Esophagus squamous epithelium (tissue), 5 donors: ENCODE measurements around the gene SMIM35. TPM values are rescaled to one million over a fixed set of nuclear protein-coding genes. Genes with fewer than 3 reads are reported as not detected.

Experiments used
- DNase-seq: peaks from one replicate; lab custom pipeline; 2025; lab: John Stamatoyannopoulos, UW
- H3K27ac ChIP-seq, 4 donors: fragments of 200-600 bp; sonication (generic); one replicate each; pipeline ENCODE4 v1.5.1; 2016 to 2019; ENCODE audit warnings: mild to moderate bottlenecking in 1 of 4
- H3K27me3 ChIP-seq, 4 donors: fragments of 200-600 bp; sonication (generic); 1 replicate in 3 of 4; 2 replicates in 1 of 4; pipeline versions ENCODE4 v1.5.1 to v1.6.0; 2017 to 2021; ENCODE audit warnings: antibody characterized with exemption in 1 of 4
- H3K36me3 ChIP-seq, 3 donors: fragments of 200-600 bp; sonication (generic); one replicate each; pipeline ENCODE4 v1.5.1; 2016 to 2019
- H3K4me1 ChIP-seq, 3 donors: fragments of 200-600 bp; sonication (generic); one replicate each; pipeline ENCODE4 v1.5.1; 2017 to 2019
- H3K4me3 ChIP-seq, 4 donors: fragments of 200-600 bp; sonication (generic); 1 replicate in 3 of 4; 2 replicates in 1 of 4; pipeline ENCODE4 v1.5.1; 2016 to 2019; ENCODE audit warnings: mild to moderate bottlenecking in 2 of 4, moderate library complexity in 1 of 4
- H3K9me3 ChIP-seq, 3 donors: fragments of 200-600 bp; sonication (generic); one replicate each; pipeline ENCODE4 v1.5.1; 2016 to 2019
- POLR2A ChIP-seq, 4 donors: fragments of 450-650 bp; IDR thresholded peaks; one replicate each; pipeline ENCODE4 v1.6.1; 2017; ENCODE audit warnings: antibody characterized with exemption in 4 of 4, mild to moderate bottlenecking in 4 of 4, moderate library complexity in 3 of 4
- WGBS, 2 donors: methylation state at CpG; one replicate each; pipeline ENCODE4 v1.1.5; 2018; 5-methylcytosine and 5-hydroxymethylcytosine counted together
- intact Hi-C: fragments of 100-400 bp; cut with DNase I; formaldehyde crosslinking; loops from one replicate; pipeline ENCODE4 v1.15.0; 2022
- total RNA-seq, 4 donors: library from RNA; depleted of rRNA; stranded (reverse); fragments of >200 nt; gene quantifications; one replicate each; pipeline ENCODE4 v1.1.0, GENCODE V29; 2016
- TF ChIP-seq, protein P1 (sequence below), 6 experiments: fragments of 450-650 bp in 4 of 6; fragments of 200-600 bp in 2 of 6; sonication (generic) in 2 of 6; IDR thresholded peaks; one replicate each; pipeline ENCODE4 v1.5.1; 2016 to 2019; ENCODE audit warnings: antibody characterized with exemption in 6 of 6, mild to moderate bottlenecking in 4 of 6, moderate library complexity in 4 of 6
- donor health status: DM: yes; HTN: yes; CAD: no.

Gene SMIM35
- total RNA-seq, 4 donors from 2014 or later: not detected

DNA sequence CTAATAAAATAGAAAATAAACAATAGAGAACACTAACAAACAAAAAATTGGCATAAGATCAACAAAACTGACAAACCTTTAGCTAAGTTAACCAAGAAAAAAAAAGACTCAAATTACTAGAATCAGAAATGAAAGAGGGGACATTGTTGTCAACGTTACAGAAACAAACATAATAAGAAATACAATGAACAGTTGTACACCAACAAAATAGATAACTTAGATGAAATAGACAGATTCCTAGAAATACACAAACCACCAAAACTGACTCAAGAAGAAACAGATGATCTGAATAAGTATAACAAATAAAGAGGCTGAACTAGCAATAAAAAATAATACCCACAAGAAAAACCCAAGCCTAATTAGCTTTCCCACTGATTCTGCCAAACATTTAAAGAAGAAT lies 44.6 kb downstream of the SMIM35 start:
- H3K9me3 ChIP-seq: no peaks in the 10 kb centered on the region
- WGBS, 2 donors: 80% methylated on average over 1 of the region's 1 CpG

GRCh38 chr11:118033443-118033842 lies 53.3 kb downstream of the SMIM35 start:
- TF ChIP-seq POLR2A (IDR thresholded peaks at IDR 0.05): no peak
- TF ChIP-seq, protein P1, sequence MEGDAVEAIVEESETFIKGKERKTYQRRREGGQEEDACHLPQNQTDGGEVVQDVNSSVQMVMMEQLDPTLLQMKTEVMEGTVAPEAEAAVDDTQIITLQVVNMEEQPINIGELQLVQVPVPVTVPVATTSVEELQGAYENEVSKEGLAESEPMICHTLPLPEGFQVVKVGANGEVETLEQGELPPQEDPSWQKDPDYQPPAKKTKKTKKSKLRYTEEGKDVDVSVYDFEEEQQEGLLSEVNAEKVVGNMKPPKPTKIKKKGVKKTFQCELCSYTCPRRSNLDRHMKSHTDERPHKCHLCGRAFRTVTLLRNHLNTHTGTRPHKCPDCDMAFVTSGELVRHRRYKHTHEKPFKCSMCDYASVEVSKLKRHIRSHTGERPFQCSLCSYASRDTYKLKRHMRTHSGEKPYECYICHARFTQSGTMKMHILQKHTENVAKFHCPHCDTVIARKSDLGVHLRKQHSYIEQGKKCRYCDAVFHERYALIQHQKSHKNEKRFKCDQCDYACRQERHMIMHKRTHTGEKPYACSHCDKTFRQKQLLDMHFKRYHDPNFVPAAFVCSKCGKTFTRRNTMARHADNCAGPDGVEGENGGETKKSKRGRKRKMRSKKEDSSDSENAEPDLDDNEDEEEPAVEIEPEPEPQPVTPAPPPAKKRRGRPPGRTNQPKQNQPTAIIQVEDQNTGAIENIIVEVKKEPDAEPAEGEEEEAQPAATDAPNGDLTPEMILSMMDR (IDR thresholded peaks at IDR 0.05): no peak
- Histone ChIP-seq H3K27me3 (peaks cover 0 to 29% (median 0%) of the 10 kb centered on the region in 4 donors), H3K4me3 (no peak overlapping the region), H3K36me3 (no peaks in the 10 kb centered on the region), H3K9me3 (no peaks in the 10 kb centered on the region), H3K4me1 (no peaks in the 10 kb centered on the region), H3K27ac (no peak overlapping the region)
- no peak for DNase-seq
- 61 to 76% methylated on average over 4 of the region's 4 CpGs for WGBS, 2 donors
- intact Hi-C loops: no loop called here

More for the DNA sequence above, 44.6 kb downstream of the SMIM35 start:
- H3K27ac ChIP-seq: no peak overlapping the region
- TF ChIP-seq, protein P1 (IDR thresholded peaks at IDR 0.05): no peak
- no peak for TF ChIP-seq POLR2A (IDR thresholded peaks at IDR 0.05)
- H3K4me1 ChIP-seq: peaks cover 0 to 19% (median 12%) of the 10 kb centered on the region in 3 donors
- H3K4me3 ChIP-seq: no peak overlapping the region
- no peaks in the 10 kb centered on the region for H3K36me3 ChIP-seq
- no peak for DNase-seq
- peaks cover 0 to 64% (median 0%) of the 10 kb centered on the region in 4 donors for H3K27me3 ChIP-seq
- intact Hi-C loops: no loop called here

GRCh38 chr11:118028626-118029025 lies 58.1 kb downstream of the SMIM35 start:
- Histone ChIP-seq H3K4me3 (no peak overlapping the region), H3K27me3 (peaks cover 0 to 24% (median 0%) of the 10 kb centered on the region in 4 donors), H3K9me3 (no peaks in the 10 kb centered on the region), H3K4me1 (no peaks in the 10 kb centered on the region), H3K36me3 (no peaks in the 10 kb centered on the region), H3K27ac (no peak overlapping the region)
- 63 to 69% methylated on average over 3 of the region's 3 CpGs for WGBS, 2 donors
- DNase-seq: no peak
- TF ChIP-seq, protein P1 (IDR thresholded peaks at IDR 0.05): no peak
- no peak for TF ChIP-seq POLR2A (IDR thresholded peaks at IDR 0.05)
- intact Hi-C loops: no loop called here

DNA sequence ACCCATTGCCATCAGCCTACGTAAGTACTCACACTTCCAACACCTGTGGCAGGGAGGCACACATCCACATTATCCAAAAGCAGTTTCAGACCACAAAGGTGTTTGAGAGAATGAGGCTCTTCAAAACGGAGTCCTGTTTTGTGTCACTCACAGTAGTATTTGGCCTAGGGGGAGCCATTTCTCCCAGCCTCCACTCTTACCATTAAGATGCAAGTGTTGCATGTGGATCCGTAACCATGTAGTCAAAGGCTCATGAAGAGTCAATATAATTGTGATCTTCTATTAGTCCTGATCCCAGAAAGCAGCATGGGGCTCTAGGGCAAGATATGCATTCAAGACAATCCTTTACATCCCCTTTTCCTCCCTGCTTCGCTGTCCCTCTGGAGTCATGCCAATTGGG lies 59.1 kb downstream of the SMIM35 start:
- TF ChIP-seq, protein P1 (IDR thresholded peaks at IDR 0.05): no peak
- no peak for TF ChIP-seq POLR2A (IDR thresholded peaks at IDR 0.05)
- Histone ChIP-seq H3K9me3 (no peaks in the 10 kb centered on the region), H3K27ac (no peak overlapping the region), H3K27me3 (peaks cover 0 to 24% (median 0%) of the 10 kb centered on the region in 4 donors), H3K4me3 (no peak overlapping the region), H3K36me3 (no peaks in the 10 kb centered on the region), H3K4me1 (no peaks in the 10 kb centered on the region)
- DNase-seq: no peak
- 84 to 100% methylated on average over 3 to 4 of the region's 4 CpGs for WGBS, 2 donors
- intact Hi-C loops: no loop called here

- no peaks in the 10 kb centered on the region for H3K36me3 ChIP-seq
- intact Hi-C loops: no loop called here
- TF ChIP-seq POLR2A (IDR thresholded peaks at IDR 0.05): no peak
- TF ChIP-seq, protein P1 (IDR thresholded peaks at IDR 0.05): no peak
- H3K9me3 ChIP-seq: peaks cover 0 to 3% (median 0%) of the 10 kb centered on the region in 3 donors
- no peak overlapping the region for H3K27ac ChIP-seq
- peaks cover 0 to 14% (median 0%) of the 10 kb centered on the region in 4 donors for H3K27me3 ChIP-seq
- WGBS, 2 donors: 67 to 92% methylated on average over 1 of the region's 1 CpG
- DNase-seq: no peak
- no peak overlapping the region for H3K4me3 ChIP-seq
- H3K4me1 ChIP-seq: no peaks in the 10 kb centered on the region
These were observed 65.6 kb downstream of the SMIM35 start for GRCh38 chr11:118021146-118021545.
